H1 (cell line): Measurements from ENCODE around the gene ARHGEF28. TPM values are rescaled to one million over a fixed set of nuclear protein-coding genes. Genes with fewer than 3 reads are reported as not detected.

Source experiments
- CTCF ChIA-PET: fragments of 300-600 bp; sonication (Branson Sonifier 250); formaldehyde crosslinking; loops from one replicate; lab custom pipeline; 2021; ENCODE audit not compliant: partially characterized antibody; lab: Charles Lee
- POLR2A ChIA-PET: fragments of 300-600 bp; sonication (Branson Sonifier 250); formaldehyde crosslinking; loops from one replicate; lab custom pipeline; 2021; ENCODE audit warnings: inconsistent platforms; ENCODE audit not compliant: partially characterized antibody; lab: Charles Lee
- DNase-seq, 2 experiments: peaks; one replicate each; pipeline versions ENCODE4 v3.0.0 to v3.0.0-alpha.2; 2010 to 2022; ENCODE audit warnings: low spot score in 2 of 2, low read depth in 1 of 2, mixed read lengths in 1 of 2
- FAIRE-seq: peaks from 2 replicates; lab custom pipeline; 2011; peaks lifted over from hg19 to GRCh38; lab: Jason Lieb, UNC
- H2AFZ ChIP-seq: 2 replicates; pipeline ENCODE4 v1.8.1; 2012; ENCODE audit warnings: low read length, inconsistent platforms
- H2AK5ac ChIP-seq: 2 replicates; pipeline ENCODE4 v1.6.1; 2013; ENCODE audit warnings: low read depth, low read length
- H2BK120ac ChIP-seq: replicated peaks from 2 replicates; pipeline ENCODE3; 2013; ENCODE audit warnings: low read depth, low read length, inconsistent platforms
- H2BK12ac ChIP-seq: 2 replicates; pipeline ENCODE4 v1.6.1; 2013; ENCODE audit warnings: low read depth, low read length
- H2BK15ac ChIP-seq: 2 replicates; pipeline ENCODE4 v1.6.1; 2013; ENCODE audit warnings: low read length
- H2BK20ac ChIP-seq: 2 replicates; pipeline ENCODE4 v1.6.1; 2013; ENCODE audit warnings: low read length
- H2BK5ac ChIP-seq: 2 replicates; pipeline ENCODE4 v1.6.1; 2013; ENCODE audit warnings: low read depth, low read length
- H3K14ac ChIP-seq: 2 replicates; pipeline ENCODE4 v1.6.1; 2013; ENCODE audit warnings: inconsistent platforms; ENCODE audit not compliant: insufficient read length
- H3K18ac ChIP-seq: 2 replicates; pipeline ENCODE4 v1.6.1; 2013; ENCODE audit warnings: low read length; ENCODE audit errors: extremely low read depth
- H3K23ac ChIP-seq: 2 replicates; pipeline ENCODE4 v1.6.1; 2013; ENCODE audit warnings: inconsistent platforms; ENCODE audit not compliant: insufficient read length
- H3K23me2 ChIP-seq: 2 replicates; pipeline ENCODE4 v1.6.1; 2013; ENCODE audit warnings: low read depth, low read length
- H3K27ac ChIP-seq: 2 replicates; pipeline ENCODE4 v1.6.1; 2011; ENCODE audit warnings: low read depth, low read length, inconsistent platforms
- H3K27me3 ChIP-seq, 4 experiments: replicated peaks in 1 of 4; 1 replicate in 1 of 4; 2 replicates in 3 of 4; pipeline versions ENCODE4 v1.6.1 to v1.8.1; 2011 to 2013; ENCODE audit warnings: low read length in 3 of 4, mild to moderate bottlenecking in 3 of 4, inconsistent platforms in 2 of 4, mixed read lengths in 2 of 4, moderate library complexity in 1 of 4; ENCODE audit not compliant: control insufficient read depth in 3 of 4, insufficient read depth in 3 of 4; ENCODE audit errors: extremely low read depth in 1 of 4
- H3K36me3 ChIP-seq, 4 experiments: 2 replicates each; pipeline versions ENCODE4 v1.6.1 to v1.8.1; 2011 to 2013; ENCODE audit warnings: mild to moderate bottlenecking in 4 of 4, low read length in 3 of 4, moderate library complexity in 2 of 4, control low read depth in 1 of 4, inconsistent platforms in 1 of 4; ENCODE audit not compliant: insufficient read depth in 4 of 4, control insufficient read depth in 2 of 4
- H3K4ac ChIP-seq: replicated peaks from 2 replicates; pipeline ENCODE3; 2013; ENCODE audit warnings: low read length, low read depth, mixed read lengths, inconsistent platforms; ENCODE audit not compliant: insufficient read length
- H3K4me1 ChIP-seq, 4 experiments: replicated peaks in 1 of 4; 1 replicate in 1 of 4; 2 replicates in 3 of 4; pipeline versions ENCODE4 v1.6.1 to v1.8.1; 2011 to 2013; ENCODE audit warnings: low read length in 3 of 4, inconsistent platforms in 2 of 4, mixed read lengths in 1 of 4; ENCODE audit not compliant: insufficient read depth in 4 of 4, control insufficient read depth in 3 of 4
- H3K4me2 ChIP-seq, 2 experiments: 2 replicates each; pipeline versions ENCODE4 v1.6.1 to v1.8.1; 2011 to 2013; ENCODE audit warnings: low read depth in 2 of 2, low read length in 2 of 2, control low read depth in 1 of 2, inconsistent platforms in 1 of 2, mild to moderate bottlenecking in 1 of 2; ENCODE audit not compliant: insufficient read depth in 1 of 2
- H3K4me3 ChIP-seq, 4 experiments: fragments of 200-600, 300-600 bp in 1 of 4; sonication (generic), shearing (Covaris generic), sonication (Bioruptor Twin) in 1 of 4; 2 replicates each; pipeline versions ENCODE4 v1.5.1 to v1.8.1; 2011 to 2016; ENCODE audit warnings: low read length in 4 of 4, low read depth in 3 of 4, control low read depth in 2 of 4, inconsistent platforms in 2 of 4, mild to moderate bottlenecking in 2 of 4, mixed read lengths in 1 of 4, moderate library complexity in 1 of 4; ENCODE audit not compliant: insufficient read depth in 2 of 4; ENCODE audit errors: extremely low read depth in 1 of 4
- H3K56ac ChIP-seq: replicated peaks from 2 replicates; pipeline ENCODE3; 2013; ENCODE audit warnings: low read depth, mild to moderate bottlenecking, mixed read lengths, low read length, inconsistent platforms; ENCODE audit not compliant: insufficient read length
- H3K79me1 ChIP-seq: 2 replicates; pipeline ENCODE4 v1.6.1; 2013; ENCODE audit warnings: low read depth, low read length, control low read depth
- H3K79me2 ChIP-seq, 2 experiments: 2 replicates each; pipeline versions ENCODE4 v1.6.1 to v1.8.1; 2012 to 2013; ENCODE audit warnings: low read length in 2 of 2, mild to moderate bottlenecking in 2 of 2, inconsistent platforms in 1 of 2; ENCODE audit not compliant: insufficient read depth in 2 of 2, control insufficient read depth in 1 of 2
- H3K9ac ChIP-seq, 4 experiments: replicated peaks in 1 of 4; 1 replicate in 1 of 4; 2 replicates in 3 of 4; pipeline versions ENCODE4 v1.6.1 to v1.8.1; 2011 to 2013; ENCODE audit warnings: low read depth in 3 of 4, low read length in 3 of 4, control low read depth in 2 of 4, mild to moderate bottlenecking in 2 of 4, moderate library complexity in 2 of 4, inconsistent platforms in 1 of 4; ENCODE audit errors: extremely low read depth in 1 of 4
- H3K9me3 ChIP-seq, 2 experiments: 2 replicates each; pipeline versions ENCODE4 v1.6.1 to v1.8.1; 2012 to 2013; ENCODE audit warnings: mild to moderate bottlenecking in 2 of 2, moderate library complexity in 2 of 2, control low read depth in 1 of 2, inconsistent platforms in 1 of 2, low read depth in 1 of 2, low read length in 1 of 2, mixed read lengths in 1 of 2; ENCODE audit not compliant: insufficient read depth in 2 of 2
- H4K20me1 ChIP-seq, 2 experiments: replicated peaks in 1 of 2; 2 replicates each; pipeline versions ENCODE3 to v1.8.1; 2011 to 2013; ENCODE audit warnings: inconsistent platforms in 2 of 2, low read length in 2 of 2, mild to moderate bottlenecking in 1 of 2; ENCODE audit not compliant: insufficient read depth in 2 of 2, control insufficient read depth in 1 of 2
- H4K5ac ChIP-seq: 2 replicates; pipeline ENCODE4 v1.6.1; 2013; ENCODE audit warnings: low read length, low read depth, mixed read lengths, inconsistent platforms; ENCODE audit not compliant: insufficient read length
- H4K8ac ChIP-seq: 2 replicates; pipeline ENCODE4 v1.8.0; 2013; ENCODE audit warnings: mild to moderate bottlenecking, moderate library complexity, low read length, inconsistent platforms; ENCODE audit not compliant: insufficient read depth; ENCODE audit errors: extremely low read depth
- H4K91ac ChIP-seq: replicated peaks from 2 replicates; pipeline ENCODE3; 2013; ENCODE audit warnings: low read length, mixed read lengths, inconsistent platforms; ENCODE audit not compliant: insufficient read length
- BACH1 ChIP-seq: IDR thresholded peaks from 2 replicates; pipeline ENCODE4 v1.6.1; 2012; ENCODE audit warnings: low read length, improper control_type of control experiment
- CHD1 ChIP-seq: IDR thresholded peaks from 2 replicates; pipeline ENCODE4 v1.6.1; 2012; ENCODE audit warnings: low read depth, low read length, improper control_type of control experiment
- JUND ChIP-seq: IDR thresholded peaks from 2 replicates; pipeline ENCODE4 v1.6.1; 2011; ENCODE audit warnings: mild to moderate bottlenecking, improper control_type of control experiment, low read length
- NRF1 ChIP-seq: IDR thresholded peaks from 2 replicates; pipeline ENCODE4 v1.6.1; 2011; ENCODE audit warnings: mild to moderate bottlenecking, low read depth, low read length, improper control_type of control experiment
- POLR2A ChIP-seq, 2 experiments: IDR thresholded peaks; 1 replicate in 1 of 2; 2 replicates in 1 of 2; pipeline ENCODE4 v1.6.1; 2011; ENCODE audit warnings: low read depth in 2 of 2, low read length in 2 of 2, mild to moderate bottlenecking in 2 of 2; ENCODE audit errors: control extremely low read depth in 1 of 2
- RAD21 ChIP-seq, 2 experiments: IDR thresholded peaks in 1 of 2; conservative IDR thresholded peaks in 1 of 2; 2 replicates each; pipeline ENCODE4 v1.6.1; 2011; ENCODE audit warnings: low read depth in 2 of 2, low read length in 2 of 2, improper control_type of control experiment in 1 of 2, inconsistent platforms in 1 of 2, mild to moderate bottlenecking in 1 of 2, moderate library complexity in 1 of 2
- RNF2 ChIP-seq: fragments of 200-900, 300-1000 bp; sonication (generic); IDR thresholded peaks from 2 replicates; pipeline ENCODE4 v1.7.1; 2016; ENCODE audit warnings: borderline replicate concordance, low read depth, mild to moderate bottlenecking, antibody characterized with exemption, low read length; ENCODE audit not compliant: poor library complexity, severe bottlenecking; ENCODE audit errors: missing control alignments
- SP2 ChIP-seq: IDR thresholded peaks from 2 replicates; pipeline ENCODE4 v1.6.1; 2012; ENCODE audit warnings: mild to moderate bottlenecking, low read length, inconsistent platforms
- WGBS, 2 experiments: shearing (Covaris generic) in 1 of 2; methylation state at CpG; one replicate each; pipeline versions ENCODE4 v1.1.6 to v1.1.7; 2013 to 2015; ENCODE audit warnings: low lambda C conversion rate in 2 of 2, mixed read lengths in 2 of 2, inconsistent platforms in 1 of 2, low coverage in 1 of 2, missing lambda C conversion rate in 1 of 2; ENCODE audit not compliant: insufficient replicate concordance in 2 of 2, insufficient coverage in 1 of 2, insufficient read length in 1 of 2; ENCODE audit errors: extremely low coverage in 1 of 2, missing lambda C conversion rate in 1 of 2; 5-methylcytosine and 5-hydroxymethylcytosine counted together
- polyA plus RNA-seq, 7 experiments: library from polyadenylated mRNA; depleted of rRNA in 3 of 7; stranded (reverse) in 5 of 7; unstranded in 2 of 7; fragments of >200 nt in 5 of 7; fragments of 200-250 nt in 2 of 7; gene quantifications; 1 replicate in 5 of 7; 2 replicates in 1 of 7; 4 replicates in 1 of 7; pipeline versions ENCODE4 v1.2.1 to v1.2.3, GENCODE V29; 2011 to 2013; ENCODE audit warnings: missing spikeins in 2 of 7, mixed read lengths in 2 of 7
- total RNA-seq: library from RNA; stranded (reverse); fragmentation: NEBNext Ultra II Directional; extraction: Animal tissue kit (Norgen Biotek cat#: 25700); gene quantifications from 2 replicates; pipeline ENCODE4 v1.2.1, GENCODE V29; 2021
- TF ChIP-seq, protein P1 (sequence below), 3 experiments: IDR thresholded peaks; 1 replicate in 2 of 3; 2 replicates in 1 of 3; pipeline versions ENCODE4 v1.5.1 to v1.6.1; 2011; ENCODE audit warnings: low read length in 3 of 3, mild to moderate bottlenecking in 3 of 3, inconsistent platforms in 2 of 3, low read depth in 1 of 3, moderate library complexity in 1 of 3; ENCODE audit not compliant: insufficient read depth in 1 of 3; ENCODE audit errors: control extremely low read depth in 1 of 3

The ARHGEF28 gene
- total and polyA plus RNA-seq, 2 of the 8 experiments (the other 6 are each of a cell fraction or from before 2014, with no cell fraction given), result 0.33 to 1.0 TPM

DNA sequence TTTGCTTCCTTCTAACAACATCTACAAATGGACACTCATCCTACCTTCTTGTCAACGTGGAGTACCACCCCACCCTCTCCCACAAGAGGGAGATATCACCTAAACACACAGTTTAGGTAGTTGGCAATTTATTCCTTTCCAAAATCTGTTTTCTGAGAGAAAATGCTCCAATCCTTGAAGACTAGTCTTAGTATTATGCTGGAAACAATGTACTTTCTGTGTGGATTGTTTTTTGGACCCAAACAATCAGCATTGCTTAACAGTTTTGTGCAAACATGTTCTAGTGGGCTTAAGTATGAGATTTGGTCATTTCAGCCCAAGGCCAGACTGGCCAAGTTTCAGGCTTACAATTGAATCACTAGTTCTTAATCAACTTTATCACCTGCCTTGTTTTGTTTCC lies 359.1 kb downstream of the ARHGEF28 start:
- H4K20me1 ChIP-seq, result no peaks in the 10 kb centered on the region
- H3K56ac ChIP-seq, result no peak overlapping the region
- DNase-seq, result no peak
- no peak for FAIRE-seq
- no peak overlapping the region for H4K5ac ChIP-seq
- H3K4me3 ChIP-seq, result no peak overlapping the region
- no peak for TF ChIP-seq JUND
- TF ChIP-seq POLR2A (IDR thresholded peaks at IDR 0.05; ENCODE audit: control extremely low read depth in 1 of 2, low read depth in 2 of 2, low read length in 2 of 2), result no peak
- TF ChIP-seq CHD1, result no peak
- TF ChIP-seq NRF1, result no peak
- no peak for TF ChIP-seq SP2
- no peak for TF ChIP-seq BACH1
- TF ChIP-seq, protein P1, sequence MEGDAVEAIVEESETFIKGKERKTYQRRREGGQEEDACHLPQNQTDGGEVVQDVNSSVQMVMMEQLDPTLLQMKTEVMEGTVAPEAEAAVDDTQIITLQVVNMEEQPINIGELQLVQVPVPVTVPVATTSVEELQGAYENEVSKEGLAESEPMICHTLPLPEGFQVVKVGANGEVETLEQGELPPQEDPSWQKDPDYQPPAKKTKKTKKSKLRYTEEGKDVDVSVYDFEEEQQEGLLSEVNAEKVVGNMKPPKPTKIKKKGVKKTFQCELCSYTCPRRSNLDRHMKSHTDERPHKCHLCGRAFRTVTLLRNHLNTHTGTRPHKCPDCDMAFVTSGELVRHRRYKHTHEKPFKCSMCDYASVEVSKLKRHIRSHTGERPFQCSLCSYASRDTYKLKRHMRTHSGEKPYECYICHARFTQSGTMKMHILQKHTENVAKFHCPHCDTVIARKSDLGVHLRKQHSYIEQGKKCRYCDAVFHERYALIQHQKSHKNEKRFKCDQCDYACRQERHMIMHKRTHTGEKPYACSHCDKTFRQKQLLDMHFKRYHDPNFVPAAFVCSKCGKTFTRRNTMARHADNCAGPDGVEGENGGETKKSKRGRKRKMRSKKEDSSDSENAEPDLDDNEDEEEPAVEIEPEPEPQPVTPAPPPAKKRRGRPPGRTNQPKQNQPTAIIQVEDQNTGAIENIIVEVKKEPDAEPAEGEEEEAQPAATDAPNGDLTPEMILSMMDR (IDR thresholded peaks at IDR 0.05; ENCODE audit: control extremely low read depth in 1 of 3, insufficient read depth in 1 of 3, low read depth in 1 of 3, low read length in 3 of 3), result peak in 2 of 3 experiments; percentile 22 to 51; a peak in 2 of 4 replicates
- peak; percentile 53 to 61 for TF ChIP-seq RAD21 (IDR thresholded peaks at IDR 0.05 in 1 of 2, conservative IDR thresholded peaks at IDR 0.05 in 1 of 2; ENCODE audit: low read depth in 2 of 2, low read length in 2 of 2)
- no peak for TF ChIP-seq RNF2
- H3K79me2 ChIP-seq, result no peaks in the 10 kb centered on the region
- no peak overlapping the region for H2AK5ac ChIP-seq
- H3K27me3 ChIP-seq, result no peaks in the 10 kb centered on the region; a peak in 1 of 7 replicates
- no peak overlapping the region for H3K14ac ChIP-seq
- H2BK20ac ChIP-seq, result no peak overlapping the region
- H3K79me1 ChIP-seq, result no peaks in the 10 kb centered on the region
- 60% methylated on average over 1 of the region's 1 CpG; no CpG with 5 or more reads in 1 of the 2 experiments for WGBS, 2 experiments
- H3K9ac ChIP-seq, result no peak overlapping the region
- H3K4me1 ChIP-seq, result no peaks in the 10 kb centered on the region
- H2BK12ac ChIP-seq, result no peak overlapping the region
- H3K18ac ChIP-seq, result no peak overlapping the region
- H3K23me2 ChIP-seq, result no peaks in the 10 kb centered on the region
- no peak overlapping the region for H3K27ac ChIP-seq
- H3K9me3 ChIP-seq, result no peaks in the 10 kb centered on the region
- H3K4me2 ChIP-seq, result no peak overlapping the region
- H3K23ac ChIP-seq, result no peak overlapping the region
- no peak overlapping the region for H2BK15ac ChIP-seq
- no peak overlapping the region for H3K4ac ChIP-seq
- no peaks in the 10 kb centered on the region for H3K36me3 ChIP-seq
- ChIA-PET POLR2A (no interaction called here), CTCF (interaction anchor here (0.9 to 1.2 kb wide), 6 partner anchors 13 to 655 kb away, joined by 3 to 5 read pairs (median 4); partner anchors contain the start of gene ENC1)
- no peak overlapping the region for H4K91ac ChIP-seq
- H2AFZ ChIP-seq, result no peak overlapping the region
- no peak overlapping the region for H2BK5ac ChIP-seq
- no peak overlapping the region for H2BK120ac ChIP-seq
- no peak overlapping the region for H4K8ac ChIP-seq
